Measurements from ENCODE around the gene FAM169A. TPM values are rescaled to one million over a fixed set of nuclear protein-coding genes. Genes with fewer than 3 reads are reported as not detected.
"Not testable (repeated sequence)": the region's sequence is repeated elsewhere in the genome, so short reads cannot be mapped to it uniquely, and the experiment has no call there.

FAM169A gene
- polyA plus RNA-seq, 2 of the 4 experiments (the other 2 are of a cell fraction) = 7.9 to 18.3 TPM

GRCh38 chr5:74873525-74874249 lies 7.5 kb upstream of the FAM169A start:
- WGBS (ENCODE audit: missing lambda C conversion rate) = 55% methylated on average over 3 of the region's 3 CpGs

GRCh38 chr5:74870299-74871067 lies 4.3 kb upstream of the FAM169A start:
- TF ChIP-seq E2F6 (IDR thresholded peaks at IDR 0.05; ENCODE audit: borderline replicate concordance, low read depth) (no peak), RAD21 (conservative IDR thresholded peaks at IDR 0.05 in 1 of 2, IDR thresholded peaks at IDR 0.05 in 1 of 2) (no peak), CHD4 (IDR thresholded peaks at IDR 0.05; ENCODE audit: borderline replicate concordance) (no peak), TP53 (CRISPR knock-in tag; IDR thresholded peaks at IDR 0.05) (no peak), MAX (IDR thresholded peaks at IDR 0.05) (no peak), ZSCAN20 (CRISPR knock-in tag; IDR thresholded peaks at IDR 0.05) (no peak)
- FAIRE-seq = no peak
- CTCF ChIA-PET = interaction anchor here (0.8 to 1.3 kb wide), 2 partner anchors 29 to 48 kb away, joined by 3 read pairs; no protein-coding TSS in a partner anchor
- H3K4me1 ChIP-seq = no peaks in the 10 kb centered on the region
- no peak for ATAC-seq
- no peak overlapping the region for H3K4me2 ChIP-seq
- H3K27ac ChIP-seq = no peak overlapping the region
- no peaks in the 10 kb centered on the region for H3K9me3 ChIP-seq
- POLR2A ChIA-PET = no interaction called here
- 66% methylated on average over 3 of the region's 3 CpGs for WGBS (ENCODE audit: missing lambda C conversion rate)
- no peak overlapping the region for H3K4me3 ChIP-seq
- no peak for DNase-seq (ENCODE audit: low read depth in 1 of 2, low spot score in 1 of 2)

More at GRCh38 chr5:74873525-74874249, 7.5 kb upstream of the FAM169A start:
- Histone ChIP-seq H3K4me3 (no peak overlapping the region), H3K4me2 (no peak overlapping the region), H3K9me3 (no peaks in the 10 kb centered on the region), H3K4me1 (no peaks in the 10 kb centered on the region), H3K27ac (no peak overlapping the region)
- ChIA-PET CTCF (interaction anchor here (1.9 kb wide), 1 partner anchor 14 kb away, joined by 6 read pairs; no protein-coding TSS in a partner anchor), POLR2A (no interaction called here)
- no peak for ATAC-seq
- no peak for DNase-seq (ENCODE audit: low read depth in 1 of 2, low spot score in 1 of 2)
- FAIRE-seq = no peak
- TF ChIP-seq GATA3 (IDR thresholded peaks at IDR 0.05; ENCODE audit: borderline replicate concordance) (no peak), MAZ (IDR thresholded peaks at IDR 0.05; ENCODE audit: borderline replicate concordance, low read depth, low read length) (no peak)

- DNase-seq (ENCODE audit: low read depth in 1 of 2, low spot score in 1 of 2); POLR2A ChIA-PET; H3K4me3 ChIP-seq; H3K27ac ChIP-seq; CTCF ChIA-PET; H3K9me3 ChIP-seq; H3K4me1 ChIP-seq; FAIRE-seq; H3K4me2 ChIP-seq; ATAC-seq: not testable (repeated sequence)
- 86% methylated on average over 10 of the region's 10 CpGs for WGBS (ENCODE audit: missing lambda C conversion rate)
These were observed 3.2 kb upstream of the FAM169A start for GRCh38 chr5:74869414-74869813.

GRCh38 chr5:74866596-74867162 lies 492 bp upstream of the FAM169A start:
- DNase-seq (ENCODE audit: low read depth in 1 of 2, low spot score in 1 of 2) = peak; percentile 28 to 36
- POLR2A ChIA-PET = no interaction called here

More at GRCh38 chr5:74866596-74867162, 492 bp upstream of the FAM169A start:
- Histone ChIP-seq H3K9me3 (no peaks in the 10 kb centered on the region), H3K4me1 (peaks cover 5% of the 10 kb centered on the region; the same call in 1 of the 3 replicates), H3K4me2 (peak overlapping the region; percentile 77), H3K4me3 (peak overlapping the region; percentile 66), H3K27ac (peak overlapping the region; percentile 82 to 93)
- TF ChIP-seq USF2 (IDR thresholded peaks at IDR 0.05) = no peak
- peak; percentile 15; the same call in 1 of the 2 replicates for TF ChIP-seq MAX (IDR thresholded peaks at IDR 0.05)
- TF ChIP-seq PBX3 (IDR thresholded peaks at IDR 0.05) = no peak
- no peak for TF ChIP-seq POLR2AphosphoS2 (conservative IDR thresholded peaks at IDR 0.05; ENCODE audit: low read length)
- no peak for TF ChIP-seq CEBPB (IDR thresholded peaks at IDR 0.05)
- CTCF ChIA-PET = interaction anchor here (0.7 to 1.8 kb wide), 5 partner anchors 9 to 14 kb away, joined by 3 to 6 read pairs (median 3); no protein-coding TSS in a partner anchor
- WGBS (ENCODE audit: missing lambda C conversion rate) = 19% methylated on average over 32 of the region's 37 CpGs
- no peak for FAIRE-seq
- ATAC-seq = peak; percentile 60 to 74

Measured in A549 (cell line).